Activated CD8-positive, alpha-beta memory T cell treated with anti-CD3 and anti-CD28 coated beads, Interleukin-2, amount 10 ng/mL, durations not matched to agents 7 days and 5 days (primary cell): ENCODE results near the gene IL17RA. TPM values are rescaled to one million over a fixed set of nuclear protein-coding genes. Genes with fewer than 3 reads are reported as not detected.
A peak's percentile ranks its signal among the peaks of the same experiment; 100 is the strongest.

Experiments used
- ATAC-seq: fragments of 150-1000 bp; cut with Tn5 transposase; one replicate; pipeline ENCODE4 v1.10.0; 2021; ENCODE audit warnings: moderate library complexity
- CTCF ChIA-PET: fragments of 350-600 bp; sonication (Branson Sonifier 250); formaldehyde crosslinking; loops from one replicate; lab custom pipeline; 2021; ENCODE audit warnings: antibody characterized with exemption; lab: Charles Lee
- DNase-seq: peaks from one replicate; pipeline ENCODE4 v3.0.0-alpha.2; 2020
- H3K27ac Mint-ChIP-seq: one replicate; pipeline ENCODE4 v1.8.0; 2021; ENCODE audit warnings: mild to moderate bottlenecking, mixed read lengths
- H3K27me3 Mint-ChIP-seq: one replicate; pipeline ENCODE4 v1.8.0; 2021; ENCODE audit warnings: mixed read lengths
- H3K36me3 Mint-ChIP-seq: one replicate; pipeline ENCODE4 v1.8.0; 2021; ENCODE audit warnings: mild to moderate bottlenecking, mixed read lengths
- H3K4me1 Mint-ChIP-seq: one replicate; pipeline ENCODE4 v1.8.0; 2021; ENCODE audit warnings: mixed read lengths
- H3K4me3 Mint-ChIP-seq: one replicate; pipeline ENCODE4 v1.8.0; 2021; ENCODE audit warnings: mild to moderate bottlenecking, moderate library complexity, mixed read lengths
- H3K9me3 Mint-ChIP-seq: one replicate; pipeline ENCODE4 v1.8.0; 2022; ENCODE audit warnings: low read depth, mixed read lengths
- total RNA-seq, 2 experiments: library from RNA; stranded (reverse); gene quantifications; one replicate each; pipeline ENCODE4 v1.2.3, GENCODE V29; 2021

IL17RA gene
- total RNA-seq, 2 experiments from 2014 or later: 22.5 to 25.1 TPM

GRCh38 chr22:17102297-17102667 is 17.5 kb downstream of the IL17RA start:
- peaks cover 65% of the 10 kb centered on the region for H3K4me1 Mint-ChIP-seq
- H3K4me3 Mint-ChIP-seq: no peak overlapping the region
- DNase-seq: no peak
- no peak for ATAC-seq
- H3K9me3 Mint-ChIP-seq: no peaks in the 10 kb centered on the region
- no peaks in the 10 kb centered on the region for H3K27me3 Mint-ChIP-seq
- no peak overlapping the region for H3K27ac Mint-ChIP-seq
- CTCF ChIA-PET: no interaction called here
- peaks cover 63% of the 10 kb centered on the region for H3K36me3 Mint-ChIP-seq

GRCh38 chr22:17103351-17103750 is 18.6 kb downstream of the IL17RA start:
- Mint-ChIP-seq H3K27me3 (no peaks in the 10 kb centered on the region), H3K27ac (no peak overlapping the region), H3K36me3 (peaks cover 60% of the 10 kb centered on the region), H3K4me1 (peaks cover 60% of the 10 kb centered on the region), H3K9me3 (no peaks in the 10 kb centered on the region), H3K4me3 (no peak overlapping the region)
- ATAC-seq: no peak
- DNase-seq: no peak
- CTCF ChIA-PET: no interaction called here

- no peak overlapping the region for H3K27ac Mint-ChIP-seq
- H3K9me3 Mint-ChIP-seq: no peaks in the 10 kb centered on the region
- DNase-seq: no peak
- CTCF ChIA-PET: interaction anchor here (2.8 kb wide), 1 partner anchor 12 kb away, joined by 14 read pairs; no protein-coding TSS in a partner anchor
- peaks cover 52% of the 10 kb centered on the region for H3K36me3 Mint-ChIP-seq
- H3K27me3 Mint-ChIP-seq: no peaks in the 10 kb centered on the region
- H3K4me3 Mint-ChIP-seq: no peak overlapping the region
- peaks cover 50% of the 10 kb centered on the region for H3K4me1 Mint-ChIP-seq
- no peak for ATAC-seq
These were observed 19.6 kb downstream of the IL17RA start for GRCh38 chr22:17104336-17104935.

GRCh38 chr22:17105143-17106129 is 20.6 kb downstream of the IL17RA start:
- peaks cover 40% of the 10 kb centered on the region for H3K4me1 Mint-ChIP-seq

GRCh38 chr22:17106161-17106784 is 21.5 kb downstream of the IL17RA start:
- Mint-ChIP-seq H3K27me3 (no peaks in the 10 kb centered on the region), H3K4me1 (peaks cover 32% of the 10 kb centered on the region), H3K4me3 (peak overlapping the region; percentile 61), H3K9me3 (no peaks in the 10 kb centered on the region), H3K36me3 (peaks cover 39% of the 10 kb centered on the region), H3K27ac (peak overlapping the region; percentile 87)
- ATAC-seq (peak; percentile 56), DNase-seq (peak; percentile 48)
- CTCF ChIA-PET: interaction anchor here (0.8 to 2.8 kb wide), 9 partner anchors 8 to 65 kb away, joined by 3 to 14 read pairs (median 4); no protein-coding TSS in a partner anchor

More at GRCh38 chr22:17105143-17106129, 20.6 kb downstream of the IL17RA start:
- H3K36me3 Mint-ChIP-seq: peaks cover 46% of the 10 kb centered on the region
- H3K9me3 Mint-ChIP-seq: no peaks in the 10 kb centered on the region
- ATAC-seq: no peak
- H3K27ac Mint-ChIP-seq: peak overlapping the region; percentile 87
- H3K4me3 Mint-ChIP-seq: no peak overlapping the region
- DNase-seq: no peak
- no peaks in the 10 kb centered on the region for H3K27me3 Mint-ChIP-seq
- CTCF ChIA-PET: interaction anchor here (0.8 to 2.8 kb wide), 5 partner anchors 11 to 66 kb away, joined by 3 to 14 read pairs (median 3); no protein-coding TSS in a partner anchor

GRCh38 chr22:17106785-17107546 is 22.2 kb downstream of the IL17RA start:
- Mint-ChIP-seq H3K27me3 (no peaks in the 10 kb centered on the region), H3K4me3 (peak overlapping the region; percentile 61), H3K27ac (peak overlapping the region; percentile 87), H3K9me3 (no peaks in the 10 kb centered on the region), H3K36me3 (peaks cover 32% of the 10 kb centered on the region), H3K4me1 (peaks cover 29% of the 10 kb centered on the region)
- DNase-seq (peak; percentile 74), ATAC-seq (peak; percentile 86)
- CTCF ChIA-PET: interaction anchor here (0.8 to 2.8 kb wide), 8 partner anchors 8 to 65 kb away, joined by 3 to 14 read pairs (median 5); no protein-coding TSS in a partner anchor

- no peaks in the 10 kb centered on the region for H3K9me3 Mint-ChIP-seq
- H3K27ac Mint-ChIP-seq: peak overlapping the region; percentile 87
- ATAC-seq: no peak
These were observed 22.7 kb downstream of the IL17RA start for GRCh38 chr22:17107547-17107810.

GRCh38 chr22:17108256-17109112 is 23.7 kb downstream of the IL17RA start:
- Mint-ChIP-seq H3K9me3 (no peaks in the 10 kb centered on the region), H3K27me3 (no peaks in the 10 kb centered on the region), H3K36me3 (peaks cover 22% of the 10 kb centered on the region), H3K27ac (no peak overlapping the region), H3K4me1 (peaks cover 28% of the 10 kb centered on the region), H3K4me3 (no peak overlapping the region)
- DNase-seq (no peak), ATAC-seq (no peak)
- CTCF ChIA-PET: interaction anchor here (2.2 to 2.3 kb wide), 2 partner anchors 21 to 63 kb away, joined by 6 to 8 read pairs; no protein-coding TSS in a partner anchor

More at GRCh38 chr22:17107547-17107810, 22.7 kb downstream of the IL17RA start:
- no peak overlapping the region for H3K4me3 Mint-ChIP-seq
- no peaks in the 10 kb centered on the region for H3K27me3 Mint-ChIP-seq
- peaks cover 27% of the 10 kb centered on the region for H3K36me3 Mint-ChIP-seq
- peaks cover 28% of the 10 kb centered on the region for H3K4me1 Mint-ChIP-seq
- no peak for DNase-seq
- CTCF ChIA-PET: interaction anchor here (1.3 to 2.3 kb wide), 4 partner anchors 20 to 64 kb away, joined by 4 to 8 read pairs (median 6); no protein-coding TSS in a partner anchor

GRCh38 chr22:17109113-17109865 is 24.5 kb downstream of the IL17RA start:
- peaks cover 28% of the 10 kb centered on the region for H3K4me1 Mint-ChIP-seq
- DNase-seq (no peak), ATAC-seq (no peak)
- CTCF ChIA-PET: no interaction called here
- no peaks in the 10 kb centered on the region for H3K9me3 Mint-ChIP-seq
- H3K4me3 Mint-ChIP-seq: no peak overlapping the region
- peaks cover 22% of the 10 kb centered on the region for H3K36me3 Mint-ChIP-seq
- no peak overlapping the region for H3K27ac Mint-ChIP-seq
- H3K27me3 Mint-ChIP-seq: no peaks in the 10 kb centered on the region

- Mint-ChIP-seq H3K36me3 (peaks cover 21% of the 10 kb centered on the region), H3K27ac (no peak overlapping the region), H3K4me3 (no peak overlapping the region), H3K9me3 (no peaks in the 10 kb centered on the region), H3K4me1 (peaks cover 26% of the 10 kb centered on the region), H3K27me3 (no peaks in the 10 kb centered on the region)
- DNase-seq (no peak), ATAC-seq (no peak)
- CTCF ChIA-PET: no interaction called here
These were observed 25.2 kb downstream of the IL17RA start for GRCh38 chr22:17109976-17110375.

GRCh38 chr22:17110791-17111550 is 26.2 kb downstream of the IL17RA start:
- peaks cover 15% of the 10 kb centered on the region for H3K36me3 Mint-ChIP-seq
- no peak for DNase-seq
- peaks cover 24% of the 10 kb centered on the region for H3K4me1 Mint-ChIP-seq
- H3K27me3 Mint-ChIP-seq: no peaks in the 10 kb centered on the region
- no peak overlapping the region for H3K27ac Mint-ChIP-seq
- H3K9me3 Mint-ChIP-seq: no peaks in the 10 kb centered on the region
- H3K4me3 Mint-ChIP-seq: no peak overlapping the region
- CTCF ChIA-PET: interaction anchor here (1.0 kb wide), 2 partner anchors 36 to 391 kb away, joined by 3 read pairs; no protein-coding TSS in a partner anchor
- no peak for ATAC-seq
